Measurements from ENCODE around the gene KIF2B. TPM values are rescaled to one million over a fixed set of nuclear protein-coding genes. Genes with fewer than 3 reads are reported as not detected.

KIF2B gene
- total and polyA plus RNA-seq, 8 donors: not detected

- Histone ChIP-seq H3K36me3 (no peaks in the 10 kb centered on the region), H3K27ac (no peak overlapping the region), H3K27me3 (no peaks in the 10 kb centered on the region), H3K9me3 (no peaks in the 10 kb centered on the region), H3K4me1 (no peaks in the 10 kb centered on the region), H3K4me3 (no peak overlapping the region)
- DNase-seq: no peak
- WGBS, 5 donors: 85 to 95% (median 89%) methylated on average over 5 of the region's 5 CpGs
- TF ChIP-seq POLR2AphosphoS5 (IDR thresholded peaks at IDR 0.05): no peak
- TF ChIP-seq CTCF (IDR thresholded peaks at IDR 0.05): no peak
- no peak for TF ChIP-seq POLR2A (IDR thresholded peaks at IDR 0.05)
- TF ChIP-seq EP300 (IDR thresholded peaks at IDR 0.05): no peak
- intact Hi-C loops (cut with DNase I; ENCODE audit: low total_unique reads): no loop called here
Observed at GRCh38 chr17:53804437-53804836, 18.3 kb upstream of the KIF2B start.

GRCh38 chr17:53806473-53806872 lies 16.3 kb upstream of the KIF2B start:
- intact Hi-C loops (cut with DNase I; ENCODE audit: low total_unique reads): no loop called here
- H3K4me1 ChIP-seq: no peaks in the 10 kb centered on the region
- H3K27me3 ChIP-seq: no peaks in the 10 kb centered on the region
- H3K36me3 ChIP-seq: no peaks in the 10 kb centered on the region
- no peak for DNase-seq
- no peak overlapping the region for H3K4me3 ChIP-seq
- H3K27ac ChIP-seq: no peak overlapping the region
- TF ChIP-seq POLR2AphosphoS5 (IDR thresholded peaks at IDR 0.05) (no peak), CTCF (IDR thresholded peaks at IDR 0.05) (no peak), POLR2A (IDR thresholded peaks at IDR 0.05) (no peak), EP300 (IDR thresholded peaks at IDR 0.05) (no peak)
- H3K9me3 ChIP-seq: no peaks in the 10 kb centered on the region

- no peaks in the 10 kb centered on the region for H3K9me3 ChIP-seq
- no peak overlapping the region for H3K27ac ChIP-seq
- H3K27me3 ChIP-seq: no peaks in the 10 kb centered on the region
- 81 to 88% (median 82%) methylated on average over 6 of the region's 6 CpGs for WGBS, 5 donors
- no peak for TF ChIP-seq POLR2A (IDR thresholded peaks at IDR 0.05)
- TF ChIP-seq CTCF (IDR thresholded peaks at IDR 0.05): no peak
- TF ChIP-seq POLR2AphosphoS5 (IDR thresholded peaks at IDR 0.05): no peak
- no peak for TF ChIP-seq EP300 (IDR thresholded peaks at IDR 0.05)
- no peaks in the 10 kb centered on the region for H3K36me3 ChIP-seq
- H3K4me1 ChIP-seq: no peaks in the 10 kb centered on the region
- DNase-seq: no peak
- H3K4me3 ChIP-seq: no peak overlapping the region
- intact Hi-C loops (cut with DNase I; ENCODE audit: low total_unique reads): no loop called here
Observed at GRCh38 chr17:53807286-53807685, 15.4 kb upstream of the KIF2B start.

GRCh38 chr17:53818271-53818670 lies 4.5 kb upstream of the KIF2B start:
- WGBS, 5 donors: 66 to 87% (median 71%) methylated on average over 1 of the region's 1 CpG
- H3K9me3 ChIP-seq: peaks cover 0 to 7% (median under 1%) of the 10 kb centered on the region in 4 donors
- intact Hi-C loops (cut with DNase I; ENCODE audit: low total_unique reads): no loop called here
- H3K4me3 ChIP-seq: no peak overlapping the region
- H3K4me1 ChIP-seq: no peaks in the 10 kb centered on the region
- TF ChIP-seq CTCF (IDR thresholded peaks at IDR 0.05): no peak
- no peak for TF ChIP-seq EP300 (IDR thresholded peaks at IDR 0.05)
- no peak for TF ChIP-seq POLR2AphosphoS5 (IDR thresholded peaks at IDR 0.05)
- TF ChIP-seq POLR2A (IDR thresholded peaks at IDR 0.05): no peak
- no peaks in the 10 kb centered on the region for H3K36me3 ChIP-seq
- DNase-seq: no peak
- H3K27me3 ChIP-seq: no peaks in the 10 kb centered on the region
- no peak overlapping the region for H3K27ac ChIP-seq
